Uterus (tissue), 4 donors: ENCODE measurements around the gene KCNN3. TPM values are rescaled to one million over a fixed set of nuclear protein-coding genes. Genes with fewer than 3 reads are reported as not detected.
A peak's percentile ranks its signal among the peaks of the same experiment; 100 is the strongest.

Experiments used
- DNase-seq, 2 donors: peaks; one replicate each; pipeline ENCODE4 v3.0.0-alpha.2; 2019 to 2020
- H3K27ac ChIP-seq, 2 donors: fragments of 200-600 bp; sonication (generic); 1 replicate in 1 of 2; 2 replicates in 1 of 2; pipeline ENCODE4 v1.5.1; 2016 to 2018
- H3K27me3 ChIP-seq, 2 donors: fragments of 200-600 bp; sonication (generic); one replicate each; pipeline ENCODE4 v1.5.1; 2018 to 2019; ENCODE audit warnings: control low read depth in 1 of 2
- H3K36me3 ChIP-seq, 2 donors: fragments of 200-600 bp; sonication (generic); one replicate each; pipeline ENCODE4 v1.5.1; 2019; ENCODE audit warnings: control low read depth in 1 of 2
- H3K4me1 ChIP-seq, 2 donors: fragments of 200-600 bp; sonication (generic); one replicate each; pipeline ENCODE4 v1.5.1; 2018 to 2019; ENCODE audit warnings: control low read depth in 1 of 2
- H3K4me3 ChIP-seq, 2 donors: fragments of 200-600 bp; sonication (generic); 1 replicate in 1 of 2; 2 replicates in 1 of 2; pipeline ENCODE4 v1.5.1; 2018 to 2019; ENCODE audit warnings: mild to moderate bottlenecking in 1 of 2
- H3K9me3 ChIP-seq, 2 donors: fragments of 200-600 bp; sonication (generic); one replicate each; pipeline ENCODE4 v1.5.1; 2019; ENCODE audit warnings: control low read depth in 1 of 2
- POLR2A ChIP-seq, 2 donors: fragments of 450-650 bp; IDR thresholded peaks; one replicate each; pipeline ENCODE4 v1.6.1; 2016; ENCODE audit warnings: antibody characterized with exemption in 2 of 2, mild to moderate bottlenecking in 1 of 2, moderate library complexity in 1 of 2
- intact Hi-C: fragments of 100-400 bp; cut with DNase I; formaldehyde crosslinking; loops from one replicate; pipeline ENCODE4 v1.15.1; 2023; ENCODE audit warnings: low total_unique reads
- total RNA-seq, 4 donors: library from RNA; depleted of rRNA in 3 of 4; stranded (reverse); fragments of >200 nt in 3 of 4; gene quantifications; one replicate each; pipeline versions ENCODE4 v1.1.0 to v1.2.4, GENCODE V29; 2014 to 2023
- TF ChIP-seq, protein P1 (sequence below), 4 experiments: fragments of 200-600 bp in 2 of 4; fragments of 450-650 bp in 2 of 4; sonication (generic) in 2 of 4; IDR thresholded peaks; one replicate each; pipeline ENCODE4 v1.5.1; 2016 to 2019; ENCODE audit warnings: antibody characterized with exemption in 4 of 4, mild to moderate bottlenecking in 2 of 4, moderate library complexity in 1 of 4
- donor health status: DM: yes; HTN: yes; CAD: no.

The KCNN3 gene
- total RNA-seq, 4 donors from 2014 or later: 7.1 to 35.5 (median 12.1) TPM

DNA sequence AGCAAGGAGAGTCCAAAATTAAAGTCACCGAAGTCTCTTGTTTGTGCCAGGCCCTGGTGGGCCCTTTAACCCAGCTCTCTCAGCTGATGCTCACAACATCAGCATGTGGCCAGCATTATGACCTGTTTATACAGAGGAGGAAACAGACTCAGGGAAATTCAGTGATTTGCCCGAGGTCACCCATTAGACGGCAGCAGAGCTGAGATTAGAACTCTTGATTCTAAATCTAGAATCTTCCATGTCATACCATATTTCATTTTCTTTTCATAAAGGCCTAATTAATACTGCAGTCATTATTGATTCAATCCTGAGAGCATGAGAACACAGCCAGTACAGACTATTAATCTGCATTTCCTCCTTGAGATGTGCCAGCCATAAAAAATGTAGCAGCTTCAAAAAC lies 63.7 kb downstream of the KCNN3 start:
- Histone ChIP-seq H3K9me3 (no peaks in the 10 kb centered on the region), H3K4me3 (no peak overlapping the region), H3K27me3 (no peaks in the 10 kb centered on the region), H3K4me1 (peaks cover 0 to 9% of the 10 kb centered on the region in 2 donors), H3K27ac (peak overlapping the region; percentile 29 to 36), H3K36me3 (no peaks in the 10 kb centered on the region)
- DNase-seq: no peak
- intact Hi-C loops: no loop called here
- no peak for TF ChIP-seq POLR2A (IDR thresholded peaks at IDR 0.05)
- TF ChIP-seq, protein P1, sequence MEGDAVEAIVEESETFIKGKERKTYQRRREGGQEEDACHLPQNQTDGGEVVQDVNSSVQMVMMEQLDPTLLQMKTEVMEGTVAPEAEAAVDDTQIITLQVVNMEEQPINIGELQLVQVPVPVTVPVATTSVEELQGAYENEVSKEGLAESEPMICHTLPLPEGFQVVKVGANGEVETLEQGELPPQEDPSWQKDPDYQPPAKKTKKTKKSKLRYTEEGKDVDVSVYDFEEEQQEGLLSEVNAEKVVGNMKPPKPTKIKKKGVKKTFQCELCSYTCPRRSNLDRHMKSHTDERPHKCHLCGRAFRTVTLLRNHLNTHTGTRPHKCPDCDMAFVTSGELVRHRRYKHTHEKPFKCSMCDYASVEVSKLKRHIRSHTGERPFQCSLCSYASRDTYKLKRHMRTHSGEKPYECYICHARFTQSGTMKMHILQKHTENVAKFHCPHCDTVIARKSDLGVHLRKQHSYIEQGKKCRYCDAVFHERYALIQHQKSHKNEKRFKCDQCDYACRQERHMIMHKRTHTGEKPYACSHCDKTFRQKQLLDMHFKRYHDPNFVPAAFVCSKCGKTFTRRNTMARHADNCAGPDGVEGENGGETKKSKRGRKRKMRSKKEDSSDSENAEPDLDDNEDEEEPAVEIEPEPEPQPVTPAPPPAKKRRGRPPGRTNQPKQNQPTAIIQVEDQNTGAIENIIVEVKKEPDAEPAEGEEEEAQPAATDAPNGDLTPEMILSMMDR (IDR thresholded peaks at IDR 0.05): no peak

DNA sequence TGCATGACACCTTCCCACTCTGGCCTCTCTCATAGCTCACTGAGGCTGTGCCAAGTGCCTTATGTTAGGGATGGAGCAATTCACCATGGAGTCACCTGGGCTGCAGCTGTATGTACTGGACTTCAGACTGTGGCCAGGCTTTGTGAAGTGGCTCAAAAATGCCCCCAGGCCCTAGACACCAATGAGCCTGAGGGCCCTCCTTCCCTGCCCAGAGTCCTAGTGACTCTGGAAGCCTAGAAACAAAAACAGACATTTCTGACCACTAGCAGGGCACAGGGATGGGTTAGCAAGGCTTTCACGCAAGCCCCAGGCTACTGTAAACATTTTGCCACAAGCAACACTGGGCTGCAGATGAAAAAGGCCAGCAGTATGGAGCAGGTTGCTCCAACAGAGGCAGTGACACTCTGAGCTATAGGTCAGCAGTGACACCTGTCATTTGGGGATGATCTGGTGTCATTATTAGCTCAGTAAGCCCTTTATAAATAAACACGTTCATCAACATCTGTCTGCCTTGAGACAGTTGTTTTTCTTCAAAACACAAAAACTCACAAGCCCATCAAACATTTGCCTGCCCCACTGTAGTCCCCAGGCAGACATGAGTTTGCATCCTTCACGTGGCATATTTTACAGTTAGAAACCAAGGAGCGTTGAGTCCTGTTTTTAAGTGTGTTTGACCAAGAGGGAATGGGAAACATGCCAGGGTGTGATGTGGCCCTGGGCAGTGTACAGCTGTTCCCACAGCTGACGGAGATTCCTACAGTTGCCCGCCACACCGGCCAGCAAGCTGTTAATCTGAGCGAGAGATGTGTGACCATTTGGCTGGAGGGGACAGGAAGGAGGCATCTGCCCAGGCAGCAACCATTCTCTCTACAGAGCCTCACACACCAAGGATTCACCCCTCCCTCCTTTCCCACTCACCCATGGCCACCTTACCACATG lies 66.8 kb downstream of the KCNN3 start:
- intact Hi-C loops: no loop called here
- H3K4me1 ChIP-seq: no peaks in the 10 kb centered on the region
- TF ChIP-seq POLR2A (IDR thresholded peaks at IDR 0.05): no peak
- TF ChIP-seq, protein P1 (IDR thresholded peaks at IDR 0.05): no peak

DNA sequence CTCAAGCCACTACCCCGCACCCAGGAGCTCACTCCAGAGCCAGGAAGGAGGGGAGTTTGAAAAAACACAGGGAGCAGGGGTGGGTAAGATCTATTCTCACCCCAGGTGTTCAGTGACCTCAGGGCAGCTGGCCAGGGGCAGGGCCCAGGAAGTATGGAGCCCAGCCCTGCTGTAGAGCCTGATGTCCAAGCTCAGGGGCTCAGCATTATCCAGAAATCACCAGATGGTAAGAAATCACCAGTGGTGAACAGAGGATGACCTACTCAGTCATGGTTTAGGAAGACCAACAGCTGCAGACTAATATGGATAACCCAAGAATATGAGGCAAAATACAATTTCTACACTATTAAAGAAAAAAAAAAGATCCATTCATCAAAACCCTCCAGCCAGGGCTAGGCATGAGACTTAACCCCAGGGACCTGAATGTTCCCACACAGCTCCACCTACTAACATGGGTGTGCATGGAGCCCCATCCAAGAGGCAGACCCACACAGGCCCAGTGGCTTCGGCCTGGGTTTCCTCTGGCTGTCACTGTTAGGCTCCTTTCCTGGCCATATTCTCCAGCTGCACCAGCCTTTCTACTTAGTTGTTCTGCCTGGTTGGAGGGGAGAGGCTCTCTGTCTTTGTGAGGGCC lies 67.6 kb downstream of the KCNN3 start:
- TF ChIP-seq POLR2A (IDR thresholded peaks at IDR 0.05): no peak
- TF ChIP-seq, protein P1 (IDR thresholded peaks at IDR 0.05): no peak
- no peak for DNase-seq
- no peak overlapping the region for H3K4me3 ChIP-seq
- no peaks in the 10 kb centered on the region for H3K4me1 ChIP-seq
- no peaks in the 10 kb centered on the region for H3K9me3 ChIP-seq
- no peaks in the 10 kb centered on the region for H3K27me3 ChIP-seq
- H3K27ac ChIP-seq: peak overlapping the region in 1 of 2 donors; percentile 30
- intact Hi-C loops: no loop called here
- no peaks in the 10 kb centered on the region for H3K36me3 ChIP-seq

More for the DNA sequence above, 66.8 kb downstream of the KCNN3 start:
- Histone ChIP-seq H3K9me3 (no peaks in the 10 kb centered on the region), H3K27me3 (no peaks in the 10 kb centered on the region), H3K27ac (no peak overlapping the region), H3K4me3 (no peak overlapping the region), H3K36me3 (no peaks in the 10 kb centered on the region)
- DNase-seq: no peak

DNA sequence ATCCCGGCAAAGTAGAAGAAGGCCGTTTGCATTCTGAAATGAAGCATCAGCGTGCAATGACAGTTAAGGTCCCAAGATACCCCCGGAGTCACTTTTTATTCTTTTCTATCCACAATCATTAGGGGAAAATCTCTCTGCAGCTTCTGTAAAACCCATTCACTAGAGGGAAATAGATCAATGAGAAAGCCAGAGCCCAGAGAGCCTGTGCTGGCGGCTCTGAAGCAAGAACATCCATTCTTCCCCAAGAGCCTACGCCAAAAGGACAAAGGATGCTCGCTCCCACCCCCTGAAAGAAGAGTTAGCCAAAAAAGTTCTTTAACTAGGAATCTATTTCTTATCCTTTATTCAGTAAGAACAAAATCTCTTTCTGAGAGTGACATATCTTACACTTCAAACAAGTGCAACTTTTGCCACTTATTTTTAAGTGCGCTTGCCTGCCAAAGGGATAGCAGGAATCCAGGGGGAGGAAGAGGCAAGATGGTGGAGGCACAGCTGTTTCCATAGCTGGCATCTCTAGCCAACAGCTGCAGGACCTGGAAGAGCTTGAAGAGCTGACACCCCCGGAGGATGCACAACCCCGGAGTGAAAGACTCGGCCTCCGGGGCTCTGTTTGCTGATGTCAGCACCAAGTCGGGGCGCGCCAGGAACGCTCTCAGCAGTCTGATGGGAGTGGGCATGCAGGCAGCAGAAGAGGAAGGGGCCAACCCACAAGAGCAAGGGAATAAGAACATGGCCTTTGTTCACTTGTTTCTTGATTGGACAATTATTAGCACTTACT lies 68.7 kb downstream of the KCNN3 start:
- H3K27me3 ChIP-seq: no peaks in the 10 kb centered on the region
- TF ChIP-seq, protein P1 (IDR thresholded peaks at IDR 0.05): no peak
- TF ChIP-seq POLR2A (IDR thresholded peaks at IDR 0.05): no peak
- H3K9me3 ChIP-seq: no peaks in the 10 kb centered on the region
- H3K4me1 ChIP-seq: no peaks in the 10 kb centered on the region
- no peak for DNase-seq
- H3K27ac ChIP-seq: no peak overlapping the region
- intact Hi-C loops: no loop called here
- H3K36me3 ChIP-seq: no peaks in the 10 kb centered on the region
- H3K4me3 ChIP-seq: no peak overlapping the region
